Uterus (tissue), 4 donors: ENCODE results near the gene MINK1. TPM values are rescaled to one million over a fixed set of nuclear protein-coding genes. Genes with fewer than 3 reads are reported as not detected.

ENCODE experiments used
- DNase-seq, 2 donors: peaks; one replicate each; pipeline ENCODE4 v3.0.0-alpha.2; 2019 to 2020
- H3K27ac ChIP-seq, 2 donors: fragments of 200-600 bp; sonication (generic); 1 replicate in 1 of 2; 2 replicates in 1 of 2; pipeline ENCODE4 v1.5.1; 2016 to 2018
- H3K27me3 ChIP-seq, 2 donors: fragments of 200-600 bp; sonication (generic); one replicate each; pipeline ENCODE4 v1.5.1; 2018 to 2019; ENCODE audit warnings: control low read depth in 1 of 2
- H3K36me3 ChIP-seq, 2 donors: fragments of 200-600 bp; sonication (generic); one replicate each; pipeline ENCODE4 v1.5.1; 2019; ENCODE audit warnings: control low read depth in 1 of 2
- H3K4me1 ChIP-seq, 2 donors: fragments of 200-600 bp; sonication (generic); one replicate each; pipeline ENCODE4 v1.5.1; 2018 to 2019; ENCODE audit warnings: control low read depth in 1 of 2
- H3K4me3 ChIP-seq, 2 donors: fragments of 200-600 bp; sonication (generic); 1 replicate in 1 of 2; 2 replicates in 1 of 2; pipeline ENCODE4 v1.5.1; 2018 to 2019; ENCODE audit warnings: mild to moderate bottlenecking in 1 of 2
- H3K9me3 ChIP-seq, 2 donors: fragments of 200-600 bp; sonication (generic); one replicate each; pipeline ENCODE4 v1.5.1; 2019; ENCODE audit warnings: control low read depth in 1 of 2
- POLR2A ChIP-seq, 2 donors: fragments of 450-650 bp; IDR thresholded peaks; one replicate each; pipeline ENCODE4 v1.6.1; 2016; ENCODE audit warnings: antibody characterized with exemption in 2 of 2, mild to moderate bottlenecking in 1 of 2, moderate library complexity in 1 of 2
- intact Hi-C: fragments of 100-400 bp; cut with DNase I; formaldehyde crosslinking; loops from one replicate; pipeline ENCODE4 v1.15.1; 2023; ENCODE audit warnings: low total_unique reads
- total RNA-seq, 4 donors: library from RNA; depleted of rRNA in 3 of 4; stranded (reverse); fragments of >200 nt in 3 of 4; gene quantifications; one replicate each; pipeline versions ENCODE4 v1.1.0 to v1.2.4, GENCODE V29; 2014 to 2023
- TF ChIP-seq, protein P1 (sequence below), 4 experiments: fragments of 200-600 bp in 2 of 4; fragments of 450-650 bp in 2 of 4; sonication (generic) in 2 of 4; IDR thresholded peaks; one replicate each; pipeline ENCODE4 v1.5.1; 2016 to 2019; ENCODE audit warnings: antibody characterized with exemption in 4 of 4, mild to moderate bottlenecking in 2 of 4, moderate library complexity in 1 of 4
- donor health status: DM: yes; HTN: yes; CAD: no.

MINK1 gene
- total RNA-seq, 4 donors from 2014 or later = 17.9 to 99.2 (median 27.9) TPM

DNA sequence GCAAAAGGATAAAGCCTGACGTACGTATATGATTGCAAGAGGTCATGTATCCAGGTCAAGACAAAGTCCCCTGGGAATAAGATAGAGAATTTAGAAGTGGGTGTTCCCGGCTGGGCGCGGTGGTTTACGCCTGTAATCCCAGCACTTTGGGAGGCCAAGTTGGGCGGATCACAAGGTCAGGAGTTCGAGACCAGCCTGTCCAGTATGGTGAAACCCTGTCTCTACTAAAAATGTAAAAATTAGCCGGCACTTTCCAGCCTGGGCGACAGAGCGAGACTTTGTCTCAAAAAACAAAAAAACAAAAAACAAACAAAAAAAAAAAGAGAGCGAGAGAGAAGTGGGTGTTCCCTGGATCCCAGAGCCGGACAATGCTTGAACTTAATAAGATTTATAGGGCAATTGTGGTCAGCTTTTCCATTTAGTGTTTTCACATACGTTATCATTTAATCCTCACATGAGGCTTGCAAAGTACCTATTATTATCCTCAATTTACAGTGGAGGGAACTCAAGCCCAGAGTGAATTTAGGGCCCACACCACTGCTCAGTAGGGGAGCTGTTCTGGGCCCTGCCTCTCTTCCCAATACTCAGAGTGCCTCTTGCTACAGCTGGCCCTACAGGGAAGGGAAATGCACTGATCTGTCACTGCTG lies 44.9 kb upstream of the MINK1 start:
- intact Hi-C loops = loop anchor here (5.0 kb wide), 1 partner anchor 109 kb away; the partner anchor contains the start of gene C17orf107
- Histone ChIP-seq H3K9me3 (no peaks in the 10 kb centered on the region), H3K4me1 (peaks cover 0 to 8% of the 10 kb centered on the region in 2 donors), H3K36me3 (no peaks in the 10 kb centered on the region), H3K27ac (peak overlapping the region in 1 of 2 donors; percentile 11), H3K27me3 (peaks cover 4 to 14% of the 10 kb centered on the region in 2 donors), H3K4me3 (no peak overlapping the region)
- no peak for DNase-seq
- no peak for TF ChIP-seq POLR2A (IDR thresholded peaks at IDR 0.05)
- TF ChIP-seq, protein P1, sequence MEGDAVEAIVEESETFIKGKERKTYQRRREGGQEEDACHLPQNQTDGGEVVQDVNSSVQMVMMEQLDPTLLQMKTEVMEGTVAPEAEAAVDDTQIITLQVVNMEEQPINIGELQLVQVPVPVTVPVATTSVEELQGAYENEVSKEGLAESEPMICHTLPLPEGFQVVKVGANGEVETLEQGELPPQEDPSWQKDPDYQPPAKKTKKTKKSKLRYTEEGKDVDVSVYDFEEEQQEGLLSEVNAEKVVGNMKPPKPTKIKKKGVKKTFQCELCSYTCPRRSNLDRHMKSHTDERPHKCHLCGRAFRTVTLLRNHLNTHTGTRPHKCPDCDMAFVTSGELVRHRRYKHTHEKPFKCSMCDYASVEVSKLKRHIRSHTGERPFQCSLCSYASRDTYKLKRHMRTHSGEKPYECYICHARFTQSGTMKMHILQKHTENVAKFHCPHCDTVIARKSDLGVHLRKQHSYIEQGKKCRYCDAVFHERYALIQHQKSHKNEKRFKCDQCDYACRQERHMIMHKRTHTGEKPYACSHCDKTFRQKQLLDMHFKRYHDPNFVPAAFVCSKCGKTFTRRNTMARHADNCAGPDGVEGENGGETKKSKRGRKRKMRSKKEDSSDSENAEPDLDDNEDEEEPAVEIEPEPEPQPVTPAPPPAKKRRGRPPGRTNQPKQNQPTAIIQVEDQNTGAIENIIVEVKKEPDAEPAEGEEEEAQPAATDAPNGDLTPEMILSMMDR (IDR thresholded peaks at IDR 0.05) = no peak

GRCh38 chr17:4788807-4789700 lies 44.1 kb upstream of the MINK1 start, which contains the start of gene GLTPD2:
Gene GLTPD2 (plus strand): TSS chr17:4788964. CDS start chr17:4789012, 48 bp downstream.
- Histone ChIP-seq H3K27me3 (peaks cover 0 to 6% of the 10 kb centered on the region in 2 donors), H3K27ac (peak within 1 kb of the TSS; percentile 87 to 95), H3K4me1 (peaks cover 0 to 8% of the 10 kb centered on the region in 2 donors), H3K36me3 (no peaks in the 10 kb centered on the region), H3K9me3 (no peaks in the 10 kb centered on the region), H3K4me3 (peak within 1 kb of the TSS; percentile 58 to 62)
- TF ChIP-seq POLR2A (IDR thresholded peaks at IDR 0.05) = no peak
- TF ChIP-seq, protein P1 (IDR thresholded peaks at IDR 0.05) = no peak
- no peak for DNase-seq
- intact Hi-C loops = loop anchor here (5.0 kb wide), 1 partner anchor 108 kb away; the partner anchor contains the start of gene C17orf107

DNA sequence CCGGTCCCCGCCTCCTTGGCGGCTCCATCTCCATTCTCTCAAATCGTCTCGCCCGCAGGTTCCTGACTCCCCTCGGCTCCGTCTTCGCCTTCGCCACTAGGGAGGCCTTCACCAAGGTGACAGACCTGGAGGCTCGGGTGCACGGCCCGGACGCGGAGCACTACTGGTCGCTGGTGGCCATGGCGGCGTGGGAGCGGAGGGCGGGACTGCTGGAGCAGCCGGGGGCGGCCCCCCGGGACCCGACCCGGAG lies 43.5 kb upstream of the MINK1 start:
- TF ChIP-seq POLR2A (IDR thresholded peaks at IDR 0.05) = no peak
- TF ChIP-seq, protein P1 (IDR thresholded peaks at IDR 0.05) = no peak
- DNase-seq = no peak
- peaks cover 0 to 2% of the 10 kb centered on the region in 2 donors for H3K27me3 ChIP-seq
- peak overlapping the region; percentile 58 to 62 for H3K4me3 ChIP-seq
- no peaks in the 10 kb centered on the region for H3K9me3 ChIP-seq
- intact Hi-C loops = loop anchor here (5.0 kb wide), 1 partner anchor 108 kb away; the partner anchor contains the start of gene C17orf107
- no peaks in the 10 kb centered on the region for H3K36me3 ChIP-seq
- H3K4me1 ChIP-seq = peaks cover 0 to 8% of the 10 kb centered on the region in 2 donors
- H3K27ac ChIP-seq = peak overlapping the region; percentile 87 to 95

- H3K4me1 ChIP-seq = peaks cover 0 to 8% of the 10 kb centered on the region in 2 donors
- intact Hi-C loops = loop anchor here (5.0 kb wide), 1 partner anchor 107 kb away; the partner anchor contains the start of gene C17orf107
- peak overlapping the region; percentile 58 to 62 for H3K4me3 ChIP-seq
- no peaks in the 10 kb centered on the region for H3K36me3 ChIP-seq
- peak; percentile 80 to 87 for DNase-seq
- H3K27me3 ChIP-seq = no peaks in the 10 kb centered on the region
- TF ChIP-seq POLR2A (IDR thresholded peaks at IDR 0.05) = peak; percentile 57 to 88
- TF ChIP-seq, protein P1 (IDR thresholded peaks at IDR 0.05) = peak; percentile 57 to 94 (median 84)
- H3K9me3 ChIP-seq = no peaks in the 10 kb centered on the region
- H3K27ac ChIP-seq = peak overlapping the region; percentile 87 to 95
These were observed 43.0 kb upstream of the MINK1 start for GRCh38 chr17:4789951-4790704.
